BLaER1 treated with 17β-estradiol and CSF1 and Interleukin-3, amounts not matched to agents 10 nM and 100 nM (cell line): ENCODE data around the gene TCF4.
A peak's percentile ranks its signal among the peaks of the same experiment; 100 is the strongest.

Source experiments
- H3K27ac ChIP-seq, 11 experiments: shearing (Covaris generic); formaldehyde crosslinking; 2 replicates each; pipeline ENCODE4 v1.8.1; 2022
- H3K27me3 ChIP-seq, 11 experiments: shearing (Covaris generic); formaldehyde crosslinking; 2 replicates each; pipeline ENCODE4 v1.8.1; 2022
- H3K36me3 ChIP-seq, 11 experiments: shearing (Covaris generic); formaldehyde crosslinking; 2 replicates each; pipeline ENCODE4 v1.8.1; 2022
- H3K4me1 ChIP-seq, 10 experiments: shearing (Covaris generic); formaldehyde crosslinking; 2 replicates each; pipeline ENCODE4 v1.8.1; 2022
- H3K4me2 ChIP-seq, 11 experiments: shearing (Covaris generic); formaldehyde crosslinking; 2 replicates each; pipeline ENCODE4 v1.8.1; 2022
- H3K4me3 ChIP-seq, 10 experiments: shearing (Covaris generic); formaldehyde crosslinking; 2 replicates each; pipeline ENCODE4 v1.8.1; 2022
- H3K9ac ChIP-seq, 11 experiments: shearing (Covaris generic); formaldehyde crosslinking; 2 replicates each; pipeline ENCODE4 v1.8.1; 2022
- H3K9me3 ChIP-seq, 11 experiments: shearing (Covaris generic); formaldehyde crosslinking; replicated peaks in 1 of 11; 2 replicates each; pipeline ENCODE4 v1.8.1; 2022
- H4K20me1 ChIP-seq, 11 experiments: shearing (Covaris generic); formaldehyde crosslinking; 2 replicates each; pipeline ENCODE4 v1.8.1; 2022
- Cebpa-rat ChIP-seq, 11 experiments: shearing (Covaris generic); IDR thresholded peaks; 2 replicates each; pipeline ENCODE4 v1.8.1; 2022

The TCF4 gene

GRCh38 chr18:55236150-55236931 lies 351.7 kb downstream of the TCF4 start:
- TF ChIP-seq Cebpa-rat (IDR thresholded peaks at IDR 0.05), result peak in 9 of 11 experiments; percentile 13 to 63 (median 54); a peak in 8 of 22 replicates
- Histone ChIP-seq H3K36me3 (peaks cover 66 to 100% (median 83%) of the 10 kb centered on the region in 11 experiments), H4K20me1 (peaks cover 0 to 77% (median 29%) of the 10 kb centered on the region in 11 experiments; a peak in 11 of 22 replicates), H3K4me2 (peak overlapping the region in 10 of 11 experiments; percentile 8 to 68 (median 39); a peak in 15 of 22 replicates), H3K27me3 (no peaks in the 10 kb centered on the region), H3K9ac (no peak overlapping the region), H3K9me3 (no peaks in the 10 kb centered on the region), H3K27ac (peak overlapping the region in 5 of 11 experiments; percentile 3 to 33 (median 12); a peak in 2 of 22 replicates), H3K4me3 (no peak overlapping the region), H3K4me1 (peaks cover 0 to 45% (median 16%) of the 10 kb centered on the region in 10 experiments; a peak in 15 of 20 replicates)

DNA sequence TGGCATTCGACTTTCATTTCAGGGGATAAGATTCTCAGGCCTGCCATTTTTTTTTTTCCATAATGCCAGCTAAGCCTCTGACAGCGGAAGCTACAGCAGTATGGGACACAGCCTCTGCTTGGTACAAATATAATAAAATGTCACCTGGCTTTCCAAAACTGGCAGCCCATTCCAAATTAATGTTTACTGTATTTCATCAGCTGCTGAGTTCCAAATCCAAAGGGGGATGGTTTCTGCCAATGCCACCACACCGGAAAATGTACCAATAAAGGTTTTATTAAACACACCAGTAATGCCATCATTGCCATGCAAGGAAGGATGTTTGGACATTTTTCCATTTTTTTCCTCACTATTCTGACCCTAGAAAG lies 352.9 kb downstream of the TCF4 start:
- no peaks in the 10 kb centered on the region for H3K9me3 ChIP-seq
- H4K20me1 ChIP-seq, result peaks cover 0 to 77% (median 29%) of the 10 kb centered on the region in 11 experiments; a peak in 10 of 22 replicates
- no peaks in the 10 kb centered on the region for H3K27me3 ChIP-seq
- 0 out of 22 replicates have a peak overlapping the region, but pooled peaks of 1 of the 11 experiments have one; percentile 12 for H3K27ac ChIP-seq
- no peak overlapping the region for H3K4me3 ChIP-seq
- peaks cover 74 to 100% (median 83%) of the 10 kb centered on the region in 11 experiments for H3K36me3 ChIP-seq
- H3K4me1 ChIP-seq, result peaks cover 0 to 41% (median 16%) of the 10 kb centered on the region in 10 experiments; a peak in 15 of 20 replicates
- H3K4me2 ChIP-seq, result peak overlapping the region in 2 of 11 experiments; percentile 50 to 68; a peak in 2 of 22 replicates
- no peak overlapping the region for H3K9ac ChIP-seq
- TF ChIP-seq Cebpa-rat (IDR thresholded peaks at IDR 0.05), result no peak

DNA sequence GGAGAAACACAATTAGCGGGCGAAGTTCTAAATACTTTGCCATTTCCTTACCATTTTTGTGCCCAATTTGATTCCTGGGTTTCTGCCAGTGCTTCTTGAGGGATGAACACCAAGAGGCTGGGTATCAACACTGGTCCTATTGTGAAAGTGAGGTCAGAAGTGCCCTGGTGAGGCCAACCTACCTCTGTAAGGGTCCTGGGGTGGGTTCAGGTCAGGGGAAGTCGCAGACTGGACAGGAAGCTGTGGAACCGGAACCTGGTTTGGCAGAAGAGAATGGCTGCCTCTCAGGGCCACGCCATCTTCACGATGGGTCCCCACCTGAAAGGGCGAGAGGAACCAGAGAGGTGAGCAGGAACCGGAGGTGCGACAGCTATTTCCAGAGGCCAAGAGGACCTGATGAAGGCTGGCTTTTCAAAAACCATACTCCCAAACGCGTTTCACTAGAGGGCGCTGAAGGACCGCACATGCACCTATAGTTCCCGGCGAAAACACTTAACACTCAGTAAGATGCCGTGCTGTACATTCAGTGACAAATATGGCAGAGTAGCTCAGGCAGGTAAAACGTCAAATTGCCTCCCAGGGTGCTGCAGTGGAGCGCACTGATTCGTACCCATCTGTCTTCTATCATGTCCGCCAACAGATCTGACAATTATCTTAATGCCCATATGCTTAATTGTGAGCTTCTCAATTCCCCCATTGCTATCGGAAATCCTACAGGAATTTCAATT lies 353.5 kb downstream of the TCF4 start:
- Histone ChIP-seq H3K4me2 (no peak overlapping the region; a peak in 2 of 22 replicates), H3K4me3 (no peak overlapping the region), H3K36me3 (peaks cover 78 to 100% (median 84%) of the 10 kb centered on the region in 11 experiments), H3K9ac (no peak overlapping the region), H3K9me3 (no peaks in the 10 kb centered on the region), H3K27ac (peak overlapping the region in 4 of 11 experiments; percentile 7 to 47 (median 18); a peak in 2 of 22 replicates), H3K27me3 (no peaks in the 10 kb centered on the region), H3K4me1 (peaks cover 0 to 41% (median 16%) of the 10 kb centered on the region in 10 experiments; a peak in 15 of 20 replicates), H4K20me1 (peaks cover 0 to 77% (median 31%) of the 10 kb centered on the region in 11 experiments; a peak in 10 of 22 replicates)
- TF ChIP-seq Cebpa-rat (IDR thresholded peaks at IDR 0.05), result no peak

- Histone ChIP-seq H4K20me1 (peaks cover 0 to 77% (median 32%) of the 10 kb centered on the region in 11 experiments; a peak in 12 of 22 replicates), H3K27me3 (no peaks in the 10 kb centered on the region), H3K4me3 (no peak overlapping the region), H3K36me3 (peaks cover 78 to 100% (median 84%) of the 10 kb centered on the region in 11 experiments), H3K4me1 (peaks cover 0 to 41% (median 16%) of the 10 kb centered on the region in 10 experiments; a peak in 15 of 20 replicates), H3K27ac (no peak overlapping the region), H3K9me3 (no peaks in the 10 kb centered on the region), H3K9ac (no peak overlapping the region), H3K4me2 (no peak overlapping the region)
- no peak for TF ChIP-seq Cebpa-rat (IDR thresholded peaks at IDR 0.05)
Observed at GRCh38 chr18:55233857-55234256, 354.1 kb downstream of the TCF4 start.

- H3K4me1 ChIP-seq, result peaks cover 0 to 36% (median 15%) of the 10 kb centered on the region in 10 experiments; a peak in 15 of 20 replicates
- no peak overlapping the region for H3K4me2 ChIP-seq
- H3K36me3 ChIP-seq, result peaks cover 81 to 100% (median 85%) of the 10 kb centered on the region in 11 experiments
- H3K9me3 ChIP-seq, result no peaks in the 10 kb centered on the region
- TF ChIP-seq Cebpa-rat (IDR thresholded peaks at IDR 0.05), result no peak
- H3K9ac ChIP-seq, result no peak overlapping the region
- H3K27me3 ChIP-seq, result no peaks in the 10 kb centered on the region
- no peak overlapping the region for H3K4me3 ChIP-seq
- no peak overlapping the region for H3K27ac ChIP-seq
- peaks cover 0 to 78% (median 33%) of the 10 kb centered on the region in 11 experiments; a peak in 12 of 22 replicates for H4K20me1 ChIP-seq
Observed at GRCh38 chr18:55232506-55232905, 355.5 kb downstream of the TCF4 start.

- H3K4me2 ChIP-seq, result no peak overlapping the region
- no peak for TF ChIP-seq Cebpa-rat (IDR thresholded peaks at IDR 0.05)
Observed at GRCh38 chr18:55229682-55230081, 358.3 kb downstream of the TCF4 start.

GRCh38 chr18:55228707-55229106 lies 359.3 kb downstream of the TCF4 start:
- H3K4me2 ChIP-seq, result no peak overlapping the region
- peaks cover 0 to 45% (median 11%) of the 10 kb centered on the region in 11 experiments; a peak in 11 of 22 replicates for H4K20me1 ChIP-seq
- no peaks in the 10 kb centered on the region for H3K4me1 ChIP-seq
- no peaks in the 10 kb centered on the region for H3K27me3 ChIP-seq
- no peak overlapping the region for H3K4me3 ChIP-seq
- no peaks in the 10 kb centered on the region for H3K9me3 ChIP-seq
- peaks cover 87 to 100% (median 96%) of the 10 kb centered on the region in 11 experiments for H3K36me3 ChIP-seq
- no peak for TF ChIP-seq Cebpa-rat (IDR thresholded peaks at IDR 0.05)
- no peak overlapping the region; a peak in 1 of 22 replicates for H3K27ac ChIP-seq
- no peak overlapping the region for H3K9ac ChIP-seq

More at GRCh38 chr18:55229682-55230081, 358.3 kb downstream of the TCF4 start:
- peaks cover 0 to 9% (median 0%) of the 10 kb centered on the region in 10 experiments; a peak in 7 of 20 replicates for H3K4me1 ChIP-seq
- no peak overlapping the region for H3K4me3 ChIP-seq
- H4K20me1 ChIP-seq, result peaks cover 0 to 54% (median 17%) of the 10 kb centered on the region in 11 experiments; a peak in 11 of 22 replicates
- no peaks in the 10 kb centered on the region for H3K9me3 ChIP-seq
- no peak overlapping the region for H3K9ac ChIP-seq
- no peaks in the 10 kb centered on the region for H3K27me3 ChIP-seq
- no peak overlapping the region for H3K27ac ChIP-seq
- H3K36me3 ChIP-seq, result peaks cover 96 to 100% (median 99%) of the 10 kb centered on the region in 11 experiments

DNA sequence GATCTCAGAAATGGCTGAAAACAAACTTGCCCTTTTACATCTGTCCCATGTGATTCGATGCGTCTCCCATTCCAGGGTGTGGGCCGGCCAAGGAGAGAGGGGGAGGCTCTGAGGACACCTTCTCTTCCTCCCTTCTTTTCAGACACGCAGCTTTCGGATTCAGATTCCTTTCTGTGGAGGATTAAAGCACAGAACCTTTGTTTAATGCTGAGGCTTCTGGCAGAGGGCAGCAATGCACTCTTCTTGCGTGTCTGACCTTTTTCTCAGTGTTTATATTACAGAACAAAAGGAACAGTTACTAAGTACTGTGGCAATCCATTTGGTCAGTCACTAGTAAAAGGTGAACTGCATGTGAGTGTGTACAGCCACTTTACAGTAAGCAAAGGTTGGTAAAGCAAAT lies 359.8 kb downstream of the TCF4 start:
- H3K9me3 ChIP-seq, result no peaks in the 10 kb centered on the region
- H3K4me1 ChIP-seq, result no peaks in the 10 kb centered on the region
- no peak overlapping the region for H3K4me3 ChIP-seq
- no peak overlapping the region for H3K4me2 ChIP-seq
- no peaks in the 10 kb centered on the region for H3K27me3 ChIP-seq
- TF ChIP-seq Cebpa-rat (IDR thresholded peaks at IDR 0.05), result no peak
- H3K9ac ChIP-seq, result no peak overlapping the region
- peak overlapping the region in 1 of 11 experiments; percentile 8; a peak in 1 of 22 replicates for H3K27ac ChIP-seq
- H4K20me1 ChIP-seq, result peaks cover 0 to 42% (median 11%) of the 10 kb centered on the region in 11 experiments; a peak in 11 of 22 replicates
- peaks cover 83 to 99% (median 92%) of the 10 kb centered on the region in 11 experiments for H3K36me3 ChIP-seq
